MM.1S (cell line): Measurements from ENCODE around the gene MVB12B.
A peak's percentile ranks its signal among the peaks of the same experiment; 100 is the strongest.

ENCODE experiments used
- DNase-seq: peaks from one replicate; pipeline ENCODE4 v3.0.0-alpha.2; 2015
- H2AFZ ChIP-seq: fragments of 300-600 bp; sonication (generic); 2 replicates; pipeline ENCODE4 v1.6.0; 2016; ENCODE audit warnings: antibody characterized with exemption, low read length
- H3F3A ChIP-seq: fragments of 300-600 bp; sonication (generic); 2 replicates; pipeline ENCODE4 v1.6.1; 2016; ENCODE audit warnings: mild to moderate bottlenecking, antibody characterized with exemption, low read length, moderate library complexity, mixed read lengths; ENCODE audit not compliant: insufficient read depth
- H3K27ac ChIP-seq: fragments of 300-600 bp; sonication (generic); 2 replicates; pipeline ENCODE4 v1.5.1; 2016; ENCODE audit warnings: mild to moderate bottlenecking, low read length
- H3K27me3 ChIP-seq: fragments of 300-600 bp; sonication (generic); replicated peaks from 2 replicates; pipeline ENCODE4 v1.6.0; 2016; ENCODE audit warnings: low read length; ENCODE audit not compliant: insufficient read depth
- H3K36me3 ChIP-seq: fragments of 300-600 bp; sonication (generic); replicated peaks from 2 replicates; pipeline ENCODE4 v1.6.1; 2016; ENCODE audit warnings: mild to moderate bottlenecking, low read length, mixed read lengths; ENCODE audit not compliant: insufficient read depth
- H3K4me1 ChIP-seq: fragments of 300-600 bp; sonication (generic); 2 replicates; pipeline ENCODE4 v1.6.1; 2016; ENCODE audit warnings: low read length, mixed read lengths
- H3K4me2 ChIP-seq: fragments of 300-600 bp; sonication (generic); 2 replicates; pipeline ENCODE4 v1.6.0; 2016; ENCODE audit warnings: low read depth, low read length
- H3K4me3 ChIP-seq: fragments of 300-600 bp; sonication (generic); 2 replicates; pipeline ENCODE4 v1.5.1; 2016; ENCODE audit warnings: low read length, mixed read lengths
- H3K79me2 ChIP-seq: fragments of 300-600 bp; sonication (generic); 2 replicates; pipeline ENCODE4 v1.6.1; 2016; ENCODE audit warnings: mixed run types, low read length, mixed read lengths
- H3K9ac ChIP-seq: fragments of 300-600 bp; sonication (generic); 2 replicates; pipeline ENCODE4 v1.6.1; 2016; ENCODE audit warnings: low read length, mixed read lengths
- H3K9me2 ChIP-seq: fragments of 300-600 bp; sonication (generic); replicated peaks from 2 replicates; pipeline ENCODE4 v1.6.1; 2016; ENCODE audit warnings: mild to moderate bottlenecking, low read length, mixed read lengths; ENCODE audit not compliant: insufficient read depth
- H3K9me3 ChIP-seq: fragments of 300-600 bp; sonication (generic); replicated peaks from 2 replicates; pipeline ENCODE4 v1.6.1; 2016; ENCODE audit warnings: mild to moderate bottlenecking, low read length, mixed read lengths; ENCODE audit not compliant: insufficient read depth
- H4K20me1 ChIP-seq: fragments of 300-600 bp; sonication (generic); 2 replicates; pipeline ENCODE4 v1.6.1; 2016; ENCODE audit warnings: mild to moderate bottlenecking, low read length, moderate library complexity, mixed read lengths; ENCODE audit not compliant: insufficient read depth
- CTCF ChIP-seq: fragments of 300-600 bp; sonication (generic); IDR thresholded peaks from 2 replicates; pipeline ENCODE4 v1.5.1; 2016; ENCODE audit warnings: antibody characterized with exemption, low read length, mixed read lengths
- EZH2 ChIP-seq: fragments of 300-600 bp; sonication (generic); optimal IDR thresholded peaks from 2 replicates; pipeline ENCODE3; 2017; ENCODE audit warnings: low read depth, mild to moderate bottlenecking, antibody characterized with exemption, low read length, mixed read lengths
- EZH2phosphoT487 ChIP-seq: fragments of 300-600 bp; sonication (generic); IDR thresholded peaks from 2 replicates; pipeline ENCODE4 v1.6.1; 2018; ENCODE audit warnings: antibody characterized with exemption, low read length

MVB12B gene

GRCh38 chr9:126490871-126491567, 164.4 kb downstream of the MVB12B start:
- DNase-seq: peak; percentile 66
- H3F3A ChIP-seq: no peaks in the 10 kb centered on the region

GRCh38 chr9:126491568-126491879, 164.9 kb downstream of the MVB12B start:
- Histone ChIP-seq H3K9me2 (no peaks in the 10 kb centered on the region), H3K27ac (no peak overlapping the region), H3K79me2 (no peaks in the 10 kb centered on the region), H3K9ac (no peak overlapping the region), H4K20me1 (no peaks in the 10 kb centered on the region), H3K36me3 (no peaks in the 10 kb centered on the region), H3K9me3 (no peaks in the 10 kb centered on the region), H3F3A (no peaks in the 10 kb centered on the region), H3K4me1 (no peaks in the 10 kb centered on the region), H3K4me3 (no peak overlapping the region), H3K27me3 (no peaks in the 10 kb centered on the region; the same call in 1 of the 2 replicates), H2AFZ (no peak overlapping the region), H3K4me2 (no peak overlapping the region)
- no peak for DNase-seq
- TF ChIP-seq EZH2phosphoT487: no peak
- no peak for TF ChIP-seq EZH2
- no peak for TF ChIP-seq CTCF

More at GRCh38 chr9:126490871-126491567, 164.4 kb downstream of the MVB12B start:
- Histone ChIP-seq H3K4me3 (no peak overlapping the region), H2AFZ (no peak overlapping the region), H3K79me2 (no peaks in the 10 kb centered on the region), H3K9me3 (no peaks in the 10 kb centered on the region), H3K27me3 (no peaks in the 10 kb centered on the region; the same call in 1 of the 2 replicates), H3K9me2 (no peaks in the 10 kb centered on the region), H3K9ac (no peak overlapping the region), H4K20me1 (no peaks in the 10 kb centered on the region), H3K36me3 (no peaks in the 10 kb centered on the region), H3K4me2 (no peak overlapping the region), H3K27ac (no peak overlapping the region), H3K4me1 (no peaks in the 10 kb centered on the region)
- no peak for TF ChIP-seq EZH2phosphoT487
- no peak for TF ChIP-seq EZH2
- TF ChIP-seq CTCF: peak; percentile 91

GRCh38 chr9:126491949-126492348, 165.3 kb downstream of the MVB12B start:
- H3K4me1 ChIP-seq: no peaks in the 10 kb centered on the region
- H4K20me1 ChIP-seq: no peaks in the 10 kb centered on the region
- no peaks in the 10 kb centered on the region for H3K79me2 ChIP-seq
- no peak overlapping the region for H3K9ac ChIP-seq
- no peak for DNase-seq
- H3K9me2 ChIP-seq: no peaks in the 10 kb centered on the region
- no peak overlapping the region for H3K27ac ChIP-seq
- no peaks in the 10 kb centered on the region; the same call in 1 of the 2 replicates for H3K27me3 ChIP-seq
- H3K4me3 ChIP-seq: no peak overlapping the region
- H2AFZ ChIP-seq: no peak overlapping the region
- H3K4me2 ChIP-seq: no peak overlapping the region
- TF ChIP-seq EZH2 (no peak), EZH2phosphoT487 (no peak), CTCF (no peak)
- no peaks in the 10 kb centered on the region for H3K9me3 ChIP-seq
- no peaks in the 10 kb centered on the region for H3F3A ChIP-seq
- no peaks in the 10 kb centered on the region for H3K36me3 ChIP-seq
